ENCODE measurements around the gene CRY2. TPM values are rescaled to one million over a fixed set of nuclear protein-coding genes. Genes with fewer than 3 reads are reported as not detected.
"Not testable (repeated sequence)": the region's sequence is repeated elsewhere in the genome, so short reads cannot be mapped to it uniquely, and the experiment has no call there.

CRY2 gene
- total RNA-seq, 1 donor from 2014 or later: 56.8 TPM

GRCh38 chr11:45899086-45899447 is 51.8 kb downstream of the CRY2 start:
- ChIA-PET POLR2A (interaction anchor here (0.6 to 1.3 kb wide), 6 partner anchors 17 to 1366 kb away, joined by 3 to 6 read pairs (median 4); partner anchors contain the start of gene PEX16), CTCF (interaction anchor here (2.1 kb wide), 1 partner anchor 66 kb away, joined by 5 read pairs; no protein-coding TSS in a partner anchor)
- no peak for ATAC-seq (ENCODE audit: low read depth)
- intact Hi-C loops (cut with micrococcal nuclease): loop anchor here (1.0 to 2.0 kb wide), 5 partner anchors 14 to 94 kb away; partner anchors contain the start of genes MAPK8IP1 and SLC35C1
- Mint-ChIP-seq H3K36me3 (ENCODE audit: low read depth) (no peaks in the 10 kb centered on the region), H3K4me3 (peak overlapping the region; percentile 76), H3K27me3 (peaks cover 28% of the 10 kb centered on the region), H3K27ac (no peak overlapping the region), H3K9me3 (no peaks in the 10 kb centered on the region), H3K4me1 (peaks cover 8% of the 10 kb centered on the region)
- TF ChIP-seq, protein P1, sequence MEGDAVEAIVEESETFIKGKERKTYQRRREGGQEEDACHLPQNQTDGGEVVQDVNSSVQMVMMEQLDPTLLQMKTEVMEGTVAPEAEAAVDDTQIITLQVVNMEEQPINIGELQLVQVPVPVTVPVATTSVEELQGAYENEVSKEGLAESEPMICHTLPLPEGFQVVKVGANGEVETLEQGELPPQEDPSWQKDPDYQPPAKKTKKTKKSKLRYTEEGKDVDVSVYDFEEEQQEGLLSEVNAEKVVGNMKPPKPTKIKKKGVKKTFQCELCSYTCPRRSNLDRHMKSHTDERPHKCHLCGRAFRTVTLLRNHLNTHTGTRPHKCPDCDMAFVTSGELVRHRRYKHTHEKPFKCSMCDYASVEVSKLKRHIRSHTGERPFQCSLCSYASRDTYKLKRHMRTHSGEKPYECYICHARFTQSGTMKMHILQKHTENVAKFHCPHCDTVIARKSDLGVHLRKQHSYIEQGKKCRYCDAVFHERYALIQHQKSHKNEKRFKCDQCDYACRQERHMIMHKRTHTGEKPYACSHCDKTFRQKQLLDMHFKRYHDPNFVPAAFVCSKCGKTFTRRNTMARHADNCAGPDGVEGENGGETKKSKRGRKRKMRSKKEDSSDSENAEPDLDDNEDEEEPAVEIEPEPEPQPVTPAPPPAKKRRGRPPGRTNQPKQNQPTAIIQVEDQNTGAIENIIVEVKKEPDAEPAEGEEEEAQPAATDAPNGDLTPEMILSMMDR (IDR thresholded peaks at IDR 0.05): no peak
- no peak for DNase-seq

GRCh38 chr11:45899448-45900174 is 52.3 kb downstream of the CRY2 start:
- POLR2A ChIA-PET: interaction anchor here (0.6 to 1.3 kb wide), 6 partner anchors 16 to 1366 kb away, joined by 3 to 6 read pairs (median 4); partner anchors contain the start of gene PEX16
- H3K4me3 Mint-ChIP-seq: peak overlapping the region; percentile 76
- H3K9me3 Mint-ChIP-seq: no peaks in the 10 kb centered on the region
- CTCF ChIA-PET: interaction anchor here (1.5 to 2.1 kb wide), 2 partner anchors 65 to 66 kb away, joined by 5 to 7 read pairs; no protein-coding TSS in a partner anchor
- DNase-seq: peak; percentile 74
- H3K27me3 Mint-ChIP-seq: peaks cover 25% of the 10 kb centered on the region
- no peak overlapping the region for H3K27ac Mint-ChIP-seq
- ATAC-seq (ENCODE audit: low read depth): peak; percentile 87
- TF ChIP-seq, protein P1 (IDR thresholded peaks at IDR 0.05): no peak
- intact Hi-C loops (cut with micrococcal nuclease): loop anchor here (1.0 to 2.0 kb wide), 5 partner anchors 14 to 94 kb away; partner anchors contain the start of genes MAPK8IP1 and SLC35C1
- peaks cover 8% of the 10 kb centered on the region for H3K4me1 Mint-ChIP-seq
- no peaks in the 10 kb centered on the region for H3K36me3 Mint-ChIP-seq (ENCODE audit: low read depth)

DNA sequence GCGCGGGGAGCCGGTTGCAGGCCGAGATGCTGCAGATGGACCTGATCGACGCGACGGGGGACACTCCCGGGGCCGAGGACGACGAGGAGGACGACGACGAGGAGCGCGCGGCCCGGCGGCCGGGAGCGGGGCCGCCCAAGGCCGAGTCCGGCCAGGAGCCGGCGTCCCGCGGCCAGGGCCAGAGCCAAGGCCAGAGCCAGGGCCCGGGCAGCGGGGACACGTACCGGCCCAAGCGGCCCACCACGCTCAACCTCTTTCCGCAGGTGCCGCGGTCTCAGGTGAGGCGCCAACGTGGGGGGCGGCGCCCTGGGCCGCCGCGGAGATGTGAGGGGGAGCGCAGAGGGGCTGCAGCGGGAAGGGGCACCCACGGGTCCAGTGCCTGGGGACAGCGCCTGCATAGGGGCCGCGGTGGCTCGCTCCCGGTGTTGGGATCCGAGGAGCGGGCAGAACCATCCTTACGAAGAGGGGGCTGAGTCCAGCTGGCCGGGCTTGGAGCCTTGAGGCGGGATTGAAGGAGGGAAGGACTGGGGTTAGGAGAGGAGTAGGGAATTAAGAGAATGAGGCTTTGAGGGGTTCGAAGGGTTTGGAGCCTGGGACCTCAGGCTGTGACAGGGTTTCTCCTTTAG is 53.0 kb downstream of the CRY2 start:
- intact Hi-C loops (cut with micrococcal nuclease); DNase-seq; H3K4me1 Mint-ChIP-seq; ATAC-seq (ENCODE audit: low read depth); H3K36me3 Mint-ChIP-seq (ENCODE audit: low read depth); H3K9me3 Mint-ChIP-seq: not testable (repeated sequence)
- Mint-ChIP-seq H3K4me3 (peak overlapping the region; percentile 67), H3K27me3 (peaks cover 19% of the 10 kb centered on the region), H3K27ac (peak overlapping the region; percentile 46)
- CTCF ChIA-PET: interaction anchor here (1.5 kb wide), 1 partner anchor 65 kb away, joined by 7 read pairs; no protein-coding TSS in a partner anchor
- POLR2A ChIA-PET: interaction anchor here (0.9 kb wide), 1 partner anchor 17 kb away, joined by 5 read pairs; the partner anchor contains the start of gene PEX16

GRCh38 chr11:45900916-45901617 is 53.8 kb downstream of the CRY2 start:
- DNase-seq (no peak), ATAC-seq (ENCODE audit: low read depth) (no peak)
- Mint-ChIP-seq H3K4me3 (peak overlapping the region; percentile 60), H3K27me3 (peaks cover 15% of the 10 kb centered on the region), H3K9me3 (no peaks in the 10 kb centered on the region), H3K4me1 (peaks cover 12% of the 10 kb centered on the region), H3K27ac (peak overlapping the region; percentile 46), H3K36me3 (ENCODE audit: low read depth) (no peaks in the 10 kb centered on the region)
- TF ChIP-seq, protein P1 (IDR thresholded peaks at IDR 0.05): no peak
- ChIA-PET POLR2A (interaction anchor here (0.9 kb wide), 1 partner anchor 16 kb away, joined by 5 read pairs; the partner anchor contains the start of gene PEX16), CTCF (interaction anchor here (0.6 to 1.5 kb wide), 2 partner anchors 35 to 64 kb away, joined by 3 to 7 read pairs; no protein-coding TSS in a partner anchor)
- intact Hi-C loops (cut with micrococcal nuclease): no loop called here

DNA sequence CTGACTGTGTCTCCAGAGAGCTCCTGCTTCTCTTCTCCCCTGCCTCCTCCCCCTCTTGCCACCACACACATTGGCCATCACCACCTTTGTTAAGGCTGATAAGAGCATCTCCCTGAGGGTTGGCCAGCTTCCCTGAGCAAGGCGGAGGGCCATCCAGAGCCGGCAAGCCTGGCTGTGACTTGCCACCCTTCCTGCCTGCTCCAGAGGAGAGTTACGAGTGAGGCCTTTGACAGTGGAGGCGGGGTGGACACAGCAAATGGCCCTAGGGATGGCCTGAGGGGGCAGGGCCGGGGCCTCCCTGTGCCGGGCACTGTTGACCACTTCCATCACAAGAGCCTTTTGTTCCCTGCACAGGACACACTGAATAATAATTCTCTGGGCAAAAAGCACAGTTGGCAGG is 54.4 kb downstream of the CRY2 start:
- no peaks in the 10 kb centered on the region for H3K36me3 Mint-ChIP-seq (ENCODE audit: low read depth)
- ChIA-PET CTCF (interaction anchor here (0.6 kb wide), 1 partner anchor 34 kb away, joined by 3 read pairs; no protein-coding TSS in a partner anchor), POLR2A (no interaction called here)
- H3K27ac Mint-ChIP-seq: no peak overlapping the region
- DNase-seq (no peak), ATAC-seq (ENCODE audit: low read depth) (no peak)
- TF ChIP-seq, protein P1 (IDR thresholded peaks at IDR 0.05): no peak
- H3K9me3 Mint-ChIP-seq: no peaks in the 10 kb centered on the region
- peaks cover 15% of the 10 kb centered on the region for H3K27me3 Mint-ChIP-seq
- no peak overlapping the region for H3K4me3 Mint-ChIP-seq
- intact Hi-C loops (cut with micrococcal nuclease): no loop called here
- peaks cover 16% of the 10 kb centered on the region for H3K4me1 Mint-ChIP-seq
